Measurements from ENCODE around the gene ZBTB46. TPM values are rescaled to one million over a fixed set of nuclear protein-coding genes. Genes with fewer than 3 reads are reported as not detected.
A peak's percentile ranks its signal among the peaks of the same experiment; 100 is the strongest.
"Not testable (repeated sequence)": the region's sequence is repeated elsewhere in the genome, so short reads cannot be mapped to it uniquely, and the experiment has no call there.

Gene ZBTB46
- total RNA-seq, 1 donor from 2014 or later = 21.5 TPM

- no peak for DNase-seq
Measured at GRCh38 chr20:63787302-63787701, 43.8 kb downstream of the ZBTB46 start.

GRCh38 chr20:63785691-63786131 lies 45.4 kb downstream of the ZBTB46 start:
- DNase-seq = peak; percentile 40

GRCh38 chr20:63783970-63784369 lies 47.1 kb downstream of the ZBTB46 start:
- DNase-seq = no peak

- no peak for DNase-seq
Measured at GRCh38 chr20:63782521-63782971, 48.5 kb downstream of the ZBTB46 start.

- no peak for DNase-seq
Measured at GRCh38 chr20:63782051-63782471, 49.0 kb downstream of the ZBTB46 start.

GRCh38 chr20:63781181-63781580 lies 49.9 kb downstream of the ZBTB46 start:
- DNase-seq = no peak

GRCh38 chr20:63778857-63779256 lies 52.2 kb downstream of the ZBTB46 start:
- DNase-seq = no peak

- no peak for DNase-seq
Measured at GRCh38 chr20:63778034-63778752, 52.9 kb downstream of the ZBTB46 start.

- DNase-seq = no peak
Measured at GRCh38 chr20:63777614-63778013, 53.5 kb downstream of the ZBTB46 start.

GRCh38 chr20:63776875-63777274 lies 54.2 kb downstream of the ZBTB46 start:
- not testable (repeated sequence) for DNase-seq

GRCh38 chr20:63775096-63775978 lies 55.7 kb downstream of the ZBTB46 start:
- no peak for DNase-seq

GRCh38 chr20:63774306-63774705 lies 56.8 kb downstream of the ZBTB46 start:
- DNase-seq = no peak

- DNase-seq = no peak
Measured at GRCh38 chr20:63773571-63774241, 57.4 kb downstream of the ZBTB46 start.

- no peak for DNase-seq
Measured at GRCh38 chr20:63772781-63773518, 58.1 kb downstream of the ZBTB46 start.

GRCh38 chr20:63771046-63771707 lies 59.9 kb downstream of the ZBTB46 start:
- DNase-seq = no peak

- DNase-seq = no peak
Measured at GRCh38 chr20:63769891-63770474, 61.1 kb downstream of the ZBTB46 start.

- DNase-seq = no peak
Measured at GRCh38 chr20:63768591-63769515, 62.2 kb downstream of the ZBTB46 start.

GRCh38 chr20:63767886-63768285 lies 63.2 kb downstream of the ZBTB46 start:
- no peak for DNase-seq

GRCh38 chr20:63767456-63767855 lies 63.6 kb downstream of the ZBTB46 start:
- DNase-seq = no peak
